Activated CD8-positive, alpha-beta T cell treated with anti-CD3 and anti-CD28 coated beads for 36 hours (primary cell): ENCODE results near the gene OR56A1. TPM values are rescaled to one million over a fixed set of nuclear protein-coding genes. Genes with fewer than 3 reads are reported as not detected.
"Not testable (repeated sequence)": the region's sequence is repeated elsewhere in the genome, so short reads cannot be mapped to it uniquely, and the experiment has no call there.

Experiments used
- ATAC-seq: fragments of 200-7000 bp; cut with Tn5 transposase; one replicate; pipeline ENCODE4 v1.10.0; 2021; ENCODE audit warnings: mild to moderate bottlenecking, moderate library complexity
- CTCF ChIA-PET: fragments of 350-600 bp; sonication (Branson Sonifier 250); formaldehyde crosslinking; loops from one replicate; lab custom pipeline; 2021; ENCODE audit warnings: antibody characterized with exemption; lab: Charles Lee
- POLR2A ChIA-PET: fragments of 350-600 bp; sonication (Branson Sonifier 250); formaldehyde crosslinking; loops from one replicate; lab custom pipeline; 2021; ENCODE audit warnings: antibody characterized with exemption; lab: Charles Lee
- DNase-seq: peaks from one replicate; pipeline ENCODE4 v3.0.0-alpha.2; 2020
- H3K27ac Mint-ChIP-seq: one replicate; pipeline ENCODE4 v1.8.0; 2021; ENCODE audit warnings: mild to moderate bottlenecking, mixed read lengths
- H3K27me3 Mint-ChIP-seq: one replicate; pipeline ENCODE4 v1.8.0; 2021; ENCODE audit warnings: mixed read lengths
- H3K36me3 Mint-ChIP-seq: one replicate; pipeline ENCODE4 v1.8.0; 2021; ENCODE audit warnings: low read depth, mixed read lengths
- H3K4me1 Mint-ChIP-seq: one replicate; pipeline ENCODE4 v1.8.0; 2021; ENCODE audit warnings: low read depth, mixed read lengths
- H3K4me3 Mint-ChIP-seq: one replicate; pipeline ENCODE4 v1.8.0; 2021; ENCODE audit warnings: mild to moderate bottlenecking, moderate library complexity, mixed read lengths
- H3K9me3 Mint-ChIP-seq: one replicate; pipeline ENCODE4 v1.8.0; 2021; ENCODE audit warnings: mixed read lengths
- CTCF ChIP-seq: fragments of 200-600 bp; IDR thresholded peaks from one replicate; pipeline ENCODE4 v1.8.0; 2022; ENCODE audit warnings: antibody characterized with exemption, mild to moderate bottlenecking
- intact Hi-C: fragments of 100-400 bp; cut with micrococcal nuclease; formaldehyde crosslinking; loops from one replicate; pipeline ENCODE4 v1.10.0; 2022
- total RNA-seq, 2 experiments: library from RNA; stranded (reverse); gene quantifications; one replicate each; pipeline ENCODE4 v1.2.3, GENCODE V29; 2021

Gene OR56A1
- total RNA-seq, result not detected

- Mint-ChIP-seq H3K4me3 (no peak within 1 kb of the TSS), H3K9me3 (no peaks in the 10 kb centered on the region), H3K27ac (no peak within 1 kb of the TSS), H3K27me3 (peaks cover 12% of the 10 kb centered on the region), H3K36me3 (no peaks in the 10 kb centered on the region), H3K4me1 (no peaks in the 10 kb centered on the region)
- CTCF ChIA-PET, result no interaction called here
- intact Hi-C loops, result no loop called here
- DNase-seq (no peak), ATAC-seq (no peak)
- TF ChIP-seq CTCF, result no peak
- POLR2A ChIA-PET, result no interaction called here
Observed at GRCh38 chr11:6030708-6031405, at the start of gene OR56A1. Gene OR56A1, minus strand, starts transcription at chr11:6030758. Its CDS starts 3,066 bp downstream, at chr11:6027692.

- peaks cover 13% of the 10 kb centered on the region for H3K9me3 Mint-ChIP-seq
- intact Hi-C loops, result no loop called here
- peaks cover 12% of the 10 kb centered on the region for H3K27me3 Mint-ChIP-seq
- CTCF ChIA-PET, result no interaction called here
- POLR2A ChIA-PET, result no interaction called here
- TF ChIP-seq CTCF, result no peak
- no peaks in the 10 kb centered on the region for H3K36me3 Mint-ChIP-seq
- H3K27ac Mint-ChIP-seq, result no peak overlapping the region
- ATAC-seq (no peak), DNase-seq (no peak)
- no peaks in the 10 kb centered on the region for H3K4me1 Mint-ChIP-seq
- no peak overlapping the region for H3K4me3 Mint-ChIP-seq
Observed at GRCh38 chr11:6079463-6079862, 48.9 kb upstream of the OR56A1 start.

GRCh38 chr11:6077723-6078122 is 47.2 kb upstream of the OR56A1 start:
- Mint-ChIP-seq H3K27ac (no peak overlapping the region), H3K9me3 (peaks cover 13% of the 10 kb centered on the region), H3K36me3 (no peaks in the 10 kb centered on the region), H3K27me3 (peaks cover 12% of the 10 kb centered on the region), H3K4me1 (no peaks in the 10 kb centered on the region), H3K4me3 (no peak overlapping the region)
- no peak for ATAC-seq
- DNase-seq, result no peak
- ChIA-PET CTCF (interaction anchor here (0.5 kb wide), 1 partner anchor 77 kb away, joined by 3 read pairs; no protein-coding TSS in a partner anchor), POLR2A (no interaction called here)
- TF ChIP-seq CTCF, result no peak
- intact Hi-C loops, result no loop called here

- intact Hi-C loops, H3K4me1 Mint-ChIP-seq, H3K27ac Mint-ChIP-seq, POLR2A ChIA-PET, ATAC-seq, DNase-seq, H3K4me3 Mint-ChIP-seq, H3K36me3 Mint-ChIP-seq, CTCF ChIA-PET: not testable (repeated sequence)
- peaks cover 13% of the 10 kb centered on the region for H3K9me3 Mint-ChIP-seq
- H3K27me3 Mint-ChIP-seq, result peaks cover 11% of the 10 kb centered on the region
Observed at GRCh38 chr11:6076443-6076842, 45.9 kb upstream of the OR56A1 start.

- Mint-ChIP-seq H3K27ac (no peak overlapping the region), H3K36me3 (no peaks in the 10 kb centered on the region), H3K9me3 (no peaks in the 10 kb centered on the region), H3K4me1 (no peaks in the 10 kb centered on the region), H3K4me3 (no peak overlapping the region), H3K27me3 (peaks cover 2% of the 10 kb centered on the region)
- ChIA-PET POLR2A (interaction anchor here (0.8 kb wide), 1 partner anchor 13 kb away, joined by 3 read pairs; no protein-coding TSS in a partner anchor), CTCF (no interaction called here)
- ATAC-seq, result no peak
- intact Hi-C loops, result no loop called here
- no peak for TF ChIP-seq CTCF
- DNase-seq, result no peak
Observed at GRCh38 chr11:6067502-6067901, 36.9 kb upstream of the OR56A1 start.
